Measurements from ENCODE around the gene ST8SIA6.

- no peak for TF ChIP-seq POLR2A (IDR thresholded peaks at IDR 0.05; ENCODE audit: low read depth, low read length)
- no peak for TF ChIP-seq POLR2AphosphoS5 (IDR thresholded peaks at IDR 0.05; ENCODE audit: low read depth, low read length)
- TF ChIP-seq TAF1 (IDR thresholded peaks at IDR 0.05; ENCODE audit: borderline replicate concordance, low read depth, low read length) = no peak
Observed at GRCh38 chr10:17422931-17423330, 31.5 kb downstream of the ST8SIA6 start.
